Gastroesophageal sphincter (tissue), 3 donors: ENCODE results near the gene PLCH2.

Experiments used
- CTCF ChIP-seq, 4 experiments: fragments of 200-600 bp in 2 of 4; fragments of 450-650 bp in 2 of 4; sonication (generic) in 1 of 4; IDR thresholded peaks; one replicate each; pipeline ENCODE4 v1.5.1; 2017 to 2019; ENCODE audit warnings: antibody characterized with exemption in 4 of 4, mild to moderate bottlenecking in 2 of 4, moderate library complexity in 2 of 4
- EP300 ChIP-seq: sonication (generic); formaldehyde crosslinking; IDR thresholded peaks from one replicate; pipeline ENCODE4 v1.6.1; 2017; ENCODE audit warnings: antibody characterized with exemption, mild to moderate bottlenecking

DNA sequence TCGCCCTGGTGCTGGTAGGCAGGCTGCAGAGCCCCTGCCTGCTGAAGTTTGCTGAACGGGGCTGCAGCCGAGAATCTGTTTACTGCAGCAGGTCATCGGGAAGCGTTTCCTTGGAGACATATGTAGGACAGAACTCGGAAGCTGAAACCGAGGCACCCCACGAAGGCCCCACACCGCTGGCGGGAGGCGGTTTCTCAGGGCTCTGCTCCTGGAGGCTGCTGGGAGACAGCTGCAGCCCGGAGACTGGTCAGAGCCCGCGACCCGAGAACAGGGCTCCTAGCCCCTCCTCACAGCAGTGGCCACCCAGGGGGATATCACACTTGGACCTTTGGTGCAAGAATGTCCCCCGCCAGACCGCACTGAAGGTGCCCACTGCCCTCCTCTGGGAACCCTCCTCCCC lies 12.7 kb upstream of the PLCH2 start:
- TF ChIP-seq EP300, result no peak
- no peak for TF ChIP-seq CTCF (IDR thresholded peaks at IDR 0.05)
